NCI-H524 treated with DMSO at 0.1 percent for 48 hours (cell line): ENCODE data around the gene KLHL3.

ENCODE experiments used
- DNase-seq: peaks from one replicate; lab custom pipeline; 2025; lab: John Stamatoyannopoulos, UW

KLHL3 gene

GRCh38 chr5:137708796-137709559, 26.9 kb downstream of the KLHL3 start:
- DNase-seq: no peak

- DNase-seq: no peak
These were observed 27.8 kb downstream of the KLHL3 start for GRCh38 chr5:137708062-137708461.

GRCh38 chr5:137706841-137707240, 29.0 kb downstream of the KLHL3 start:
- no peak for DNase-seq

- no peak for DNase-seq
These were observed 30.8 kb downstream of the KLHL3 start for GRCh38 chr5:137705106-137705505.

GRCh38 chr5:137703565-137703964, 32.3 kb downstream of the KLHL3 start:
- no peak for DNase-seq

- DNase-seq: no peak
These were observed 35.6 kb downstream of the KLHL3 start for GRCh38 chr5:137700282-137700680.

GRCh38 chr5:137699336-137700281, 36.3 kb downstream of the KLHL3 start:
- no peak for DNase-seq

GRCh38 chr5:137696481-137696880, 39.4 kb downstream of the KLHL3 start:
- no peak for DNase-seq

- DNase-seq: no peak
These were observed 40.0 kb downstream of the KLHL3 start for GRCh38 chr5:137695651-137696428.

- no peak for DNase-seq
These were observed 41.8 kb downstream of the KLHL3 start for GRCh38 chr5:137693951-137694721.

GRCh38 chr5:137693307-137693950, 42.5 kb downstream of the KLHL3 start:
- DNase-seq: no peak

GRCh38 chr5:137689306-137689705, 46.6 kb downstream of the KLHL3 start:
- DNase-seq: no peak

GRCh38 chr5:137688210-137688840, 47.6 kb downstream of the KLHL3 start:
- no peak for DNase-seq

GRCh38 chr5:137684761-137685160, 51.1 kb downstream of the KLHL3 start:
- no peak for DNase-seq

GRCh38 chr5:137681191-137681590, 54.7 kb downstream of the KLHL3 start:
- DNase-seq: no peak

GRCh38 chr5:137679910-137680309, 56.0 kb downstream of the KLHL3 start:
- DNase-seq: no peak

GRCh38 chr5:137679195-137679594, 56.7 kb downstream of the KLHL3 start:
- no peak for DNase-seq

- DNase-seq: no peak
These were observed 63.0 kb downstream of the KLHL3 start for GRCh38 chr5:137672881-137673280.

- DNase-seq: no peak
These were observed 63.9 kb downstream of the KLHL3 start for GRCh38 chr5:137672001-137672400.

GRCh38 chr5:137669811-137670210, 66.1 kb downstream of the KLHL3 start:
- DNase-seq: no peak
